Measurements from ENCODE around the gene CHD9.

DNA sequence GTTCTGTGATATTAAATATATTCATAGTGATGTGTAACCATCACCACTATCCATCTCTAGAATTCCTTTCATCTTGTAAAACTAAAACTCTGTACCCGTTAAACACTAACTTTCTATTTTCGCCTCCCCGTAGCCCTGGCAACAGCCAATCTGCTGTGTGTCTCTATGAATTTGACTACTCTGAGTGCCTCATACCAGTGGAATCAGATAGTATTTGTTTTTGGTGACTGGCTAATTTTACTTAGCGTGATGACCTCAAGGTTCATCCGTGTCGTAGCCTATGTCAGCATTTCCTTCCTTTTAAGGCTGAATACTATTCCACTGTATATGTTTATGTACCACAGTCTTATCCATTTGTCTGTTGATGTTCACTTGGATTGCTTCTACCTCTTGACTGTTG is 18.2 kb downstream of the CHD9 start:
- TF ChIP-seq, protein P1, sequence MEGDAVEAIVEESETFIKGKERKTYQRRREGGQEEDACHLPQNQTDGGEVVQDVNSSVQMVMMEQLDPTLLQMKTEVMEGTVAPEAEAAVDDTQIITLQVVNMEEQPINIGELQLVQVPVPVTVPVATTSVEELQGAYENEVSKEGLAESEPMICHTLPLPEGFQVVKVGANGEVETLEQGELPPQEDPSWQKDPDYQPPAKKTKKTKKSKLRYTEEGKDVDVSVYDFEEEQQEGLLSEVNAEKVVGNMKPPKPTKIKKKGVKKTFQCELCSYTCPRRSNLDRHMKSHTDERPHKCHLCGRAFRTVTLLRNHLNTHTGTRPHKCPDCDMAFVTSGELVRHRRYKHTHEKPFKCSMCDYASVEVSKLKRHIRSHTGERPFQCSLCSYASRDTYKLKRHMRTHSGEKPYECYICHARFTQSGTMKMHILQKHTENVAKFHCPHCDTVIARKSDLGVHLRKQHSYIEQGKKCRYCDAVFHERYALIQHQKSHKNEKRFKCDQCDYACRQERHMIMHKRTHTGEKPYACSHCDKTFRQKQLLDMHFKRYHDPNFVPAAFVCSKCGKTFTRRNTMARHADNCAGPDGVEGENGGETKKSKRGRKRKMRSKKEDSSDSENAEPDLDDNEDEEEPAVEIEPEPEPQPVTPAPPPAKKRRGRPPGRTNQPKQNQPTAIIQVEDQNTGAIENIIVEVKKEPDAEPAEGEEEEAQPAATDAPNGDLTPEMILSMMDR (conservative IDR thresholded peaks at IDR 0.05), result no peak
- no peak for TF ChIP-seq ZFX (IDR thresholded peaks at IDR 0.05)

Data from C4-2B (cell line).